AG20443 (cell line): Measurements from ENCODE around the gene ECE2.
A peak's percentile ranks its signal among the peaks of the same experiment; 100 is the strongest.
"Not testable (repeated sequence)": the region's sequence is repeated elsewhere in the genome, so short reads cannot be mapped to it uniquely, and the experiment has no call there.

Experiments used
- DNase-seq: peaks from one replicate; pipeline ENCODE4 v3.0.0; 2012; ENCODE audit warnings: low spot score, mixed read lengths

Gene ECE2

GRCh38 chr3:184336547-184337398 lies 61.0 kb downstream of the ECE2 start:
- peak; percentile 69 for DNase-seq

- peak; percentile 47 for DNase-seq
These were observed 61.5 kb downstream of the ECE2 start, which contains the start of gene FAM131A for GRCh38 chr3:184337399-184337714. FAM131A (plus strand) TSS chr3:184337600; CDS start chr3:184337631, 31 bp downstream.

- no peak for DNase-seq
These were observed 62.2 kb downstream of the ECE2 start for GRCh38 chr3:184337981-184338380.

DNA sequence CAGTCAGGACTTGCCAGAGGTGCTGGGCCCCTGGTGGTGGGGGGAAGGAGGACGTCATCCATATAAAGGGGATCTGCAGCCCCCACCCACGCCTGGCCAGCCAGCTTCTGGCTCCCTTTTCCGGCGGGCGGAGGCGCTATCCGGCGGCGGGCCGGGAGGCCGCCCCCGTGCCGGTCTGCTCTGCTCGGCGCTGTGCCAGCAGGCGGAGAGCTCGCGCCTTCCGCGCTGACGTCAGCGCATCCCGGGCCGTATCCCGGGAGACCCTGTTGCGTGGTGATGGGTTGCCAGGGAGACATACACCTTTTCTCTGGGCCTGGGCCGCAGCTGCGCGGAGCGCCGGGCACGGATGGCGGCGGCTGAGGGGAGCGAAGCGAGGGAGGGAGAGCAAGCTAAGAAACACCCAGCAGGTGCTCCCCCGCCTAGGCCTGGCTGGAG lies 62.7 kb downstream of the ECE2 start:
- DNase-seq = peak; percentile 56

GRCh38 chr3:184339001-184339400 lies 63.2 kb downstream of the ECE2 start:
- no peak for DNase-seq

DNA sequence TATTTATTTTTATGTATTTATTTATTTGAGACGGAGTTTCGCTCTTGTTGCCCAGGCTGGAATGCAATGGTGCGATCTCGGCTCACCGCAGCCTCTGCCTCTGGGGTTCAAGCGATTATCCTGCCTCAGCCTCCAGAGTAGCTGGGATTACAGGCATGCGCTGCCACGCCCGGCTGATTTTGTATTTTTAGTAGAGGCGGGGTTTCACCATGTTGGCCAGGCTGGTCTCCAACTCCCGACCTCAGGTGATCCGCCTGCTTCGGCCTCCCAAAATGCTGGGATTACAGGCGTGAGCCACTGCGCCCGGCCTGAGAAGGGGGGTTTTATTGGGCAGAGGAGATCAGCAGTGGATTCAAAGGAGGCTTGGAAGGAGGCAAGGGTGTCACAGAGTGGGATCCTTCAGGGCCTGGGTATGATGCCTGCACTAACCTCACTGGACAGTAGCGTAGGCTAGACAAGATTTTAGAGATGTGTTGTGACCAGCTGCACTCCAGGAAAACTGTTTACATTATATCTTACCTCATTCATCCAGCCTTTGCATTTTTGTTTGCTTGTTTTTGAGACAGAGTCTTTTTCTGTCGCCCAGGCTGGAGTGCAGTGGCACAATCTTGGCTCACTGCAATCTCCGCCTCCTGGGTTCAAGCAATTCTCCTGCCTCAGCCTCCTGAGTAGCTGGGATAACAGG lies 63.8 kb downstream of the ECE2 start:
- DNase-seq = not testable (repeated sequence)

GRCh38 chr3:184341925-184342324 lies 66.1 kb downstream of the ECE2 start:
- no peak for DNase-seq
